Measurements from ENCODE around the gene DNAH14. TPM values are rescaled to one million over a fixed set of nuclear protein-coding genes. Genes with fewer than 3 reads are reported as not detected.

Gene DNAH14
- total and polyA plus RNA-seq, 2 experiments from 2014 or later = 55.3 to 80.2 TPM

DNA sequence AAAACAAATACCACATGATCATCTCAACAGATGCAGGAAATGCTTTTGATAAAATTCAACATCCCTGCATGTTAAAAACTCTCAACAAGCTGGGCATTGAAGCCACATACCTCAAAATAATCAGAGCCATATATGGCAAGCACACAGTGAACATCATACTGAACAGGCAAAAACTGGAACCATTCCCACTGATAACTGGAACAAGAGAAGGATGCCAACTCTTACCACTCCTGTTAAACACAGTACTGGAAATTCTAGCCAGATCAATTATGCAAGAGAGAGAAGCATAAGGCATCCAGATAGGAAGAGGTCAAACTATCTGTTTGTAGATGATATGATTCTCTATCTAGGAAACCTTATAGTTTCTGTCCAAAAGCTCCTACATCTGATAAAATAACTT lies 91.6 kb downstream of the DNAH14 start:
- H3K9me3 Mint-ChIP-seq = peaks cover 29% of the 10 kb centered on the region; the same call in 2 of the 3 replicates
- TF ChIP-seq STAT1 (IDR thresholded peaks at IDR 0.05; ENCODE audit: unreplicated experiment) = no peak
- TF ChIP-seq, protein P1, sequence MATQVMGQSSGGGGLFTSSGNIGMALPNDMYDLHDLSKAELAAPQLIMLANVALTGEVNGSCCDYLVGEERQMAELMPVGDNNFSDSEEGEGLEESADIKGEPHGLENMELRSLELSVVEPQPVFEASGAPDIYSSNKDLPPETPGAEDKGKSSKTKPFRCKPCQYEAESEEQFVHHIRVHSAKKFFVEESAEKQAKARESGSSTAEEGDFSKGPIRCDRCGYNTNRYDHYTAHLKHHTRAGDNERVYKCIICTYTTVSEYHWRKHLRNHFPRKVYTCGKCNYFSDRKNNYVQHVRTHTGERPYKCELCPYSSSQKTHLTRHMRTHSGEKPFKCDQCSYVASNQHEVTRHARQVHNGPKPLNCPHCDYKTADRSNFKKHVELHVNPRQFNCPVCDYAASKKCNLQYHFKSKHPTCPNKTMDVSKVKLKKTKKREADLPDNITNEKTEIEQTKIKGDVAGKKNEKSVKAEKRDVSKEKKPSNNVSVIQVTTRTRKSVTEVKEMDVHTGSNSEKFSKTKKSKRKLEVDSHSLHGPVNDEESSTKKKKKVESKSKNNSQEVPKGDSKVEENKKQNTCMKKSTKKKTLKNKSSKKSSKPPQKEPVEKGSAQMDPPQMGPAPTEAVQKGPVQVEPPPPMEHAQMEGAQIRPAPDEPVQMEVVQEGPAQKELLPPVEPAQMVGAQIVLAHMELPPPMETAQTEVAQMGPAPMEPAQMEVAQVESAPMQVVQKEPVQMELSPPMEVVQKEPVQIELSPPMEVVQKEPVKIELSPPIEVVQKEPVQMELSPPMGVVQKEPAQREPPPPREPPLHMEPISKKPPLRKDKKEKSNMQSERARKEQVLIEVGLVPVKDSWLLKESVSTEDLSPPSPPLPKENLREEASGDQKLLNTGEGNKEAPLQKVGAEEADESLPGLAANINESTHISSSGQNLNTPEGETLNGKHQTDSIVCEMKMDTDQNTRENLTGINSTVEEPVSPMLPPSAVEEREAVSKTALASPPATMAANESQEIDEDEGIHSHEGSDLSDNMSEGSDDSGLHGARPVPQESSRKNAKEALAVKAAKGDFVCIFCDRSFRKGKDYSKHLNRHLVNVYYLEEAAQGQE (IDR thresholded peaks at IDR 0.05; ENCODE audit: unreplicated experiment) = no peak
- no peak for TF ChIP-seq CREB1 (CRISPR knock-in tag; IDR thresholded peaks at IDR 0.05; ENCODE audit: low read depth)
- TF ChIP-seq, protein P2, sequence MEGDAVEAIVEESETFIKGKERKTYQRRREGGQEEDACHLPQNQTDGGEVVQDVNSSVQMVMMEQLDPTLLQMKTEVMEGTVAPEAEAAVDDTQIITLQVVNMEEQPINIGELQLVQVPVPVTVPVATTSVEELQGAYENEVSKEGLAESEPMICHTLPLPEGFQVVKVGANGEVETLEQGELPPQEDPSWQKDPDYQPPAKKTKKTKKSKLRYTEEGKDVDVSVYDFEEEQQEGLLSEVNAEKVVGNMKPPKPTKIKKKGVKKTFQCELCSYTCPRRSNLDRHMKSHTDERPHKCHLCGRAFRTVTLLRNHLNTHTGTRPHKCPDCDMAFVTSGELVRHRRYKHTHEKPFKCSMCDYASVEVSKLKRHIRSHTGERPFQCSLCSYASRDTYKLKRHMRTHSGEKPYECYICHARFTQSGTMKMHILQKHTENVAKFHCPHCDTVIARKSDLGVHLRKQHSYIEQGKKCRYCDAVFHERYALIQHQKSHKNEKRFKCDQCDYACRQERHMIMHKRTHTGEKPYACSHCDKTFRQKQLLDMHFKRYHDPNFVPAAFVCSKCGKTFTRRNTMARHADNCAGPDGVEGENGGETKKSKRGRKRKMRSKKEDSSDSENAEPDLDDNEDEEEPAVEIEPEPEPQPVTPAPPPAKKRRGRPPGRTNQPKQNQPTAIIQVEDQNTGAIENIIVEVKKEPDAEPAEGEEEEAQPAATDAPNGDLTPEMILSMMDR (conservative IDR thresholded peaks at IDR 0.05; ENCODE audit: low read depth in 2 of 2) = no peak
- no peak for TF ChIP-seq EZH2phosphoT487 (IDR thresholded peaks at IDR 0.05; ENCODE audit: unreplicated experiment)
- TF ChIP-seq JUNB (IDR thresholded peaks at IDR 0.05; ENCODE audit: unreplicated experiment) = no peak
- TF ChIP-seq, protein P3, sequence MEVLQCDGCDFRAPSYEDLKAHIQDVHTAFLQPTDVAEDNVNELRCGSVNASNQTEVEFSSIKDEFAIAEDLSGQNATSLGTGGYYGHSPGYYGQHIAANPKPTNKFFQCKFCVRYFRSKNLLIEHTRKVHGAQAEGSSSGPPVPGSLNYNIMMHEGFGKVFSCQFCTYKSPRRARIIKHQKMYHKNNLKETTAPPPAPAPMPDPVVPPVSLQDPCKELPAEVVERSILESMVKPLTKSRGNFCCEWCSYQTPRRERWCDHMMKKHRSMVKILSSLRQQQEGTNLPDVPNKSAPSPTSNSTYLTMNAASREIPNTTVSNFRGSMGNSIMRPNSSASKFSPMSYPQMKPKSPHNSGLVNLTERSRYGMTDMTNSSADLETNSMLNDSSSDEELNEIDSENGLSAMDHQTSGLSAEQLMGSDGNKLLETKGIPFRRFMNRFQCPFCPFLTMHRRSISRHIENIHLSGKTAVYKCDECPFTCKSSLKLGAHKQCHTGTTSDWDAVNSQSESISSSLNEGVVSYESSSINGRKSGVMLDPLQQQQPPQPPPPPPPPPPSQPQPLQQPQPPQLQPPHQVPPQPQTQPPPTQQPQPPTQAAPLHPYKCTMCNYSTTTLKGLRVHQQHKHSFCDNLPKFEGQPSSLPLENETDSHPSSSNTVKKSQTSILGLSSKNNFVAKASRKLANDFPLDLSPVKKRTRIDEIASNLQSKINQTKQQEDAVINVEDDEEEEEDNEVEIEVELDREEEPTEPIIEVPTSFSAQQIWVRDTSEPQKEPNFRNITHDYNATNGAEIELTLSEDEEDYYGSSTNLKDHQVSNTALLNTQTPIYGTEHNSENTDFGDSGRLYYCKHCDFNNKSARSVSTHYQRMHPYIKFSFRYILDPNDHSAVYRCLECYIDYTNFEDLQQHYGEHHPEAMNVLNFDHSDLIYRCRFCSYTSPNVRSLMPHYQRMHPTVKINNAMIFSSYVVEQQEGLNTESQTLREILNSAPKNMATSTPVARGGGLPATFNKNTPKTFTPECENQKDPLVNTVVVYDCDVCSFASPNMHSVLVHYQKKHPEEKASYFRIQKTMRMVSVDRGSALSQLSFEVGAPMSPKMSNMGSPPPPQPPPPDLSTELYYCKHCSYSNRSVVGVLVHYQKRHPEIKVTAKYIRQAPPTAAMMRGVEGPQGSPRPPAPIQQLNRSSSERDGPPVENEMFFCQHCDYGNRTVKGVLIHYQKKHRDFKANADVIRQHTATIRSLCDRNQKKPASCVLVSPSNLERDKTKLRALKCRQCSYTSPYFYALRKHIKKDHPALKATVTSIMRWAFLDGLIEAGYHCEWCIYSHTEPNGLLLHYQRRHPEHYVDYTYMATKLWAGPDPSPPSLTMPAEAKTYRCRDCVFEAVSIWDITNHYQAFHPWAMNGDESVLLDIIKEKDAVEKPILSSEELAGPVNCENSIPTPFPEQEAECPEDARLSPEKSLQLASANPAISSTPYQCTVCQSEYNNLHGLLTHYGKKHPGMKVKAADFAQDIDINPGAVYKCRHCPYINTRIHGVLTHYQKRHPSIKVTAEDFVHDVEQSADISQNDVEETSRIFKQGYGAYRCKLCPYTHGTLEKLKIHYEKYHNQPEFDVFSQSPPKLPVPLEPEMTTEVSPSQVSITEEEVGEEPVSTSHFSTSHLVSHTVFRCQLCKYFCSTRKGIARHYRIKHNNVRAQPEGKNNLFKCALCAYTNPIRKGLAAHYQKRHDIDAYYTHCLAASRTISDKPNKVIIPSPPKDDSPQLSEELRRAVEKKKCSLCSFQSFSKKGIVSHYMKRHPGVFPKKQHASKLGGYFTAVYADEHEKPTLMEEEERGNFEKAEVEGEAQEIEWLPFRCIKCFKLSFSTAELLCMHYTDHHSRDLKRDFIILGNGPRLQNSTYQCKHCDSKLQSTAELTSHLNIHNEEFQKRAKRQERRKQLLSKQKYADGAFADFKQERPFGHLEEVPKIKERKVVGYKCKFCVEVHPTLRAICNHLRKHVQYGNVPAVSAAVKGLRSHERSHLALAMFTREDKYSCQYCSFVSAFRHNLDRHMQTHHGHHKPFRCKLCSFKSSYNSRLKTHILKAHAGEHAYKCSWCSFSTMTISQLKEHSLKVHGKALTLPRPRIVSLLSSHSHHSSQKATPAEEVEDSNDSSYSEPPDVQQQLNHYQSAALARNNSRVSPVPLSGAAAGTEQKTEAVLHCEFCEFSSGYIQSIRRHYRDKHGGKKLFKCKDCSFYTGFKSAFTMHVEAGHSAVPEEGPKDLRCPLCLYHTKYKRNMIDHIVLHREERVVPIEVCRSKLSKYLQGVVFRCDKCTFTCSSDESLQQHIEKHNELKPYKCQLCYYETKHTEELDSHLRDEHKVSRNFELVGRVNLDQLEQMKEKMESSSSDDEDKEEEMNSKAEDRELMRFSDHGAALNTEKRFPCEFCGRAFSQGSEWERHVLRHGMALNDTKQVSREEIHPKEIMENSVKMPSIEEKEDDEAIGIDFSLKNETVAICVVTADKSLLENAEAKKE (CRISPR knock-in tag; IDR thresholded peaks at IDR 0.05) = no peak
- TF ChIP-seq, protein P4, sequence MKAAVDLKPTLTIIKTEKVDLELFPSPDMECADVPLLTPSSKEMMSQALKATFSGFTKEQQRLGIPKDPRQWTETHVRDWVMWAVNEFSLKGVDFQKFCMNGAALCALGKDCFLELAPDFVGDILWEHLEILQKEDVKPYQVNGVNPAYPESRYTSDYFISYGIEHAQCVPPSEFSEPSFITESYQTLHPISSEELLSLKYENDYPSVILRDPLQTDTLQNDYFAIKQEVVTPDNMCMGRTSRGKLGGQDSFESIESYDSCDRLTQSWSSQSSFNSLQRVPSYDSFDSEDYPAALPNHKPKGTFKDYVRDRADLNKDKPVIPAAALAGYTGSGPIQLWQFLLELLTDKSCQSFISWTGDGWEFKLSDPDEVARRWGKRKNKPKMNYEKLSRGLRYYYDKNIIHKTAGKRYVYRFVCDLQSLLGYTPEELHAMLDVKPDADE (IDR thresholded peaks at IDR 0.05) = no peak
- no peak for TF ChIP-seq NANOG (IDR thresholded peaks at IDR 0.05; ENCODE audit: borderline replicate concordance)
- TF ChIP-seq ZNF114 (CRISPR knock-in tag; IDR thresholded peaks at IDR 0.05) = no peak
- TF ChIP-seq EZH2 (IDR thresholded peaks at IDR 0.05; ENCODE audit: low read depth, unreplicated experiment) = no peak
- no peak for TF ChIP-seq ZNF331 (CRISPR knock-in tag; IDR thresholded peaks at IDR 0.05; ENCODE audit: low read depth)
- no peak for TF ChIP-seq POLR2AphosphoS5 (IDR thresholded peaks at IDR 0.05; ENCODE audit: low read depth)
- no peak overlapping the region for H3K27ac Mint-ChIP-seq
- Histone ChIP-seq H2AFZ (no peak overlapping the region), H3K4me3 (no peak overlapping the region), H3K27me3 (ENCODE audit: insufficient read depth) (no peaks in the 10 kb centered on the region), H4K20me1 (replicated peaks; ENCODE audit: insufficient read depth) (no peaks in the 10 kb centered on the region), H3K4me1 (ENCODE audit: insufficient read depth) (no peaks in the 10 kb centered on the region), H3K79me2 (replicated peaks; ENCODE audit: insufficient read depth) (no peaks in the 10 kb centered on the region), H3K36me3 (ENCODE audit: insufficient read depth) (no peaks in the 10 kb centered on the region), H3K4me2 (no peak overlapping the region), H3F3A (replicated peaks; ENCODE audit: low read depth) (no peaks in the 10 kb centered on the region), H3K27ac (ENCODE audit: low read depth) (no peak overlapping the region), H3K9me2 (ENCODE audit: insufficient read depth) (no peaks in the 10 kb centered on the region)
- peaks cover 29% of the 10 kb centered on the region for H3K36me3 Mint-ChIP-seq (ENCODE audit: low read depth)
- no peaks in the 10 kb centered on the region for H3K4me1 Mint-ChIP-seq
- no peak for DNase-seq (ENCODE audit: low spot score)
- no peak for ATAC-seq
- H3K4me3 Mint-ChIP-seq = no peak overlapping the region
- peaks cover 2% of the 10 kb centered on the region for H3K27me3 Mint-ChIP-seq (ENCODE audit: insufficient read depth, low read depth, poor library complexity)

Measured in GM23338 (cell line).